GM21737 (cell line): ENCODE measurements around the gene USP28.
A peak's percentile ranks its signal among the peaks of the same experiment; 100 is the strongest.
"Not testable (repeated sequence)": the region's sequence is repeated elsewhere in the genome, so short reads cannot be mapped to it uniquely, and the experiment has no call there.

ENCODE experiments used
- ATAC-seq: cut with Tn5 transposase; IDR thresholded peaks from one replicate; pipeline ENCODE4 v1.9.1; 2021; ENCODE audit warnings: mild to moderate bottlenecking, moderate library complexity; ENCODE audit not compliant: unreplicated experiment

The USP28 gene

DNA sequence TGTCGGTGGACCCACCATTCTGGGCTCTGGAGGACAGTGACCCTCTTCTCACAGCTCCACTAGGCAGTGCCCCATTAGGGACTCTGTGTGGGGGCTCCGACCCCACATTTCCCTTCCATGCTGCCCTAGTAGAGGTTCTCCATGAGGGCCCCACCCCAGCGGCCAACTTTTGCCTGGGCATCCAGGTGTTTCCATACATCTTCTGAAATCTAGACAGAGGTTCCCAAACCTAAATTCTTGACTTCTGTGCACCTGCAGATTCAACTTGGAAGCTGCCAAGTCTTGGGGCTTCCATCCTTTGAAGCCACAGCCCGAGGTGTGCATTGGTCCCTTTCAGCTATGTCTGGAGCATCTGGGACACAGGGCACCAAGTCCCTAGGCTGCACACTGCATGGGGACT is 4.1 kb upstream of the USP28 start:
- ATAC-seq = not testable (repeated sequence)

DNA sequence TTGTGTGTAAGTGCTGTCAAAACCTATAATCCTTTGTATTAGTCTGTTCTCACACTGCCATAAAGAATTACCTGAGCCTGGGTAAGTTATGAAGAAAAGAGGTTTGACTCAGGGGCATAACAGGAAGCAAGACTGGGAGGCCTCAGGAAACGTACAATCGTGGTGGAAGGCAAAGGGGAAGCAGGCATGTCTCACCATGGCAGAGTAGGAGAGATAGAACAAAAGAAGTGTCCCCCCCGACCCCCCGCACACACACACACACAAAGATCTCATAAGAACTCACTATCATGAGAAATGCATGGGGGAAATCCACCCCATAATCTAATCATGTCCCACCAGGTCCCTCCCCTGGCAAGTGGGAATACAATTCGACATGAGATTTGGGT is 2.3 kb upstream of the USP28 start:
- ATAC-seq = no peak

GRCh38 chr11:113876798-113877669 is 1.7 kb upstream of the USP28 start:
- no peak for ATAC-seq

DNA sequence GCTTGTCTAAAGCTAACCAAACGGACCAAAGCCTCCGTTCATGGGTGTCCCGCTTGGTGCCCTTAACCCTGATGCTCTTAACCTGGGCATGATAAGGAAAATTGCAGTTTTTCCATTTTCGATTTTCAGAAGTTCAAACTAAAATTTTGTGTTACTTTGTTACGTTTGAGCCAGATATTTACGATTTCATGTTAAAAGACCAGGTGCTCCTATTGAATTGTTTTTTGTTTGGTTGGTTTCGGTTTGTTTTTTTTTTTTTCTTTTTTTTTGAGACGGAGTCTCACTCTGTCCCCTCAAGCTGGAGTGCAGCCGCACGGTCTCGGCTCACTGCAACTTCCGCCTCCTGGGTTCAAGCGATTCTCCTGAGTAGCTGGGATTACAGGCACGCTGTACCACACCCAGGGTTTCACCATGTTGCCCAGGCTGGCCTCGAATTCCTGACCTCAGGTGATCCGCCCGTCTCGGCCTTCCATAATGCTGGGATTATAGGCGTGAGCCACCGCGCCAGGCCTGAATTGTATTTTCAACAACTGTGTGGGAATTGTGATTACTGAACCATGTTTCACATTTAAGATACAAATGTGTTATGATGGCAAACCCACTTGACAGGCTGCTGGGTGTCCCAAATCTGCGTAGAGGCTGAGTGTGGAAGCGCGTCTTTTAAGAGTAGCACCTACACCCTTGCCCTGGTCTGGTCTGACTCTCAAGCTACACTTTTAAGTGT is 864 bp upstream of the USP28 start:
- no peak for ATAC-seq

- peak; percentile 34 for ATAC-seq
Measured at GRCh38 chr11:113874581-113875233, 665 bp downstream of the USP28 start.

DNA sequence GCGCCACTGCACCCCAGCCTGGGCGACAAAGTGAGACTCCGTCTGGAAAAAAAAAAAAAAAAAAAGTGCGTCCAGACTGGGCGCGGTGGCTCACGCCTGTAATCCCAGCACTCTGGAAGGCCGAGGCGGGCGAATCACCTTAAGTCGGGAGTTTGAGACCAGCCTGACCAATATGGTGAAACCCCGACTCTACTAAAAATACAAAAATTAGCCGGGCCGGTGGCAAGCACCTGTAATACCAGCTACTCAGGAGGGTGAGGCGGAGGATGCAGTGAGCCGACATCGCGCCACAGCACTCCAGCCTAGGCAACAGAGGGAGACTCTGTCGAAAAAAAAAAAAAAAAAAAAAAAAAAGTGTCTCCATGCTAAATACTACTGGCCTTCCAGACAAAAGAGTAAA is 1.3 kb downstream of the USP28 start:
- no peak for ATAC-seq

- ATAC-seq = no peak
Measured at GRCh38 chr11:113873236-113873626, 2.1 kb downstream of the USP28 start.

GRCh38 chr11:113871336-113871735 is 4.0 kb downstream of the USP28 start:
- no peak for ATAC-seq

- no peak for ATAC-seq
Measured at GRCh38 chr11:113867843-113868503, 7.4 kb downstream of the USP28 start.

DNA sequence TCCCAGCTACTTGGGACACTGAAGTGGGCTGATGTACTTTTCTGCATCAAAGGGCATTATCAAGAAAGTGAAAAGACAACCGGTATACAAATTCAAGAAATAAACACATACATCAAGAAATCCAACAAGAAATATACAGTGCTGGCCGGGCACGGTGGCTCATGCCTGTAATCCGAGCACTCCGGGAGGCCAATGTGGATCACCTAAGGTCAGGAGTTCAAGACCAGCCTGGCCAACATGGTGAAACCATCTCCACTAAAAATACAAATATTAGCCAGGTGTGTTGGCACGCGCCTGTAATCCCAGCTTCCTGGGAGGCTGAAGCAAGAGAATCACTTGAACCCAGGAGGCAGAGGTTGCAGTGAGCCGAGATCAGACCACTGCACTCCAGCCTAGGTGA is 9.5 kb downstream of the USP28 start:
- no peak for ATAC-seq

- no peak for ATAC-seq
Measured at GRCh38 chr11:113864410-113864809, 11.0 kb downstream of the USP28 start.

DNA sequence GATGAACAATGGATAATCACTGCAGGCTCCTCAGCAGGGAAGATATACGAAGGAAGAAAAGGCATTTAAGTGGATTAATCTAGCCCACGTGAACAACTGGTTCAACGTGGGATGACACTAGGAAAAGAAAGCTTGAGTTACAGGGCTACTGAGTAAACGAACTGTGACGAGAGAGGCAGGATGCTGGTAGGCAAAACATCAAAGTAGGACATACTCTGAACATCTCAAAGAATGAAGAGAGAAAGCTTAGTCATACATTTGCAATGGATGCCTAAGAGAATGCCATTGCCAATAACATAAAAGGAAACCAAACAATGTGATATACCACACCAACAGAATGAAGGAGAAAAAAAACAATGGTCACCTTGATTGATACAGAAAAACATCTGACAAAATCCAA is 12.9 kb downstream of the USP28 start:
- no peak for ATAC-seq

DNA sequence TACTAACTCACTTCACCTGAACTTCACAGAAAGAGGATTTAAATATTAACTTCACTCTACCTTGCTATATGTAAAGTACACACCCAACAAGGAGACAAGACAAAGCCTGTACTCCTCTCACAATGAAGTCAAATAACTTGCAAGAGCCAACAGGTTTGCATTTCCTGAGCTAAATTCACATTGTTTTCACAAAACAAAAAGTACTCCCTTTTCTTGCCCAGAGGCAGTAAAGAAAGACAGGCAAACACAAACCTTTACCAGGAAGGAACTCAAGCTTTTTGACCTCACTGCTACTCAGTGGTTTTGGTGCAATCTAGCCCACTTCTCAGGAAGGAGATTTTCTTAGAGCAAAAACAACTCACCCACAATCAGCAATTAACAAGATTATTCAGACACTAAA is 15.7 kb downstream of the USP28 start:
- ATAC-seq = no peak

GRCh38 chr11:113856966-113857759 is 18.2 kb downstream of the USP28 start:
- ATAC-seq = no peak

GRCh38 chr11:113855803-113856202 is 19.6 kb downstream of the USP28 start:
- no peak for ATAC-seq

DNA sequence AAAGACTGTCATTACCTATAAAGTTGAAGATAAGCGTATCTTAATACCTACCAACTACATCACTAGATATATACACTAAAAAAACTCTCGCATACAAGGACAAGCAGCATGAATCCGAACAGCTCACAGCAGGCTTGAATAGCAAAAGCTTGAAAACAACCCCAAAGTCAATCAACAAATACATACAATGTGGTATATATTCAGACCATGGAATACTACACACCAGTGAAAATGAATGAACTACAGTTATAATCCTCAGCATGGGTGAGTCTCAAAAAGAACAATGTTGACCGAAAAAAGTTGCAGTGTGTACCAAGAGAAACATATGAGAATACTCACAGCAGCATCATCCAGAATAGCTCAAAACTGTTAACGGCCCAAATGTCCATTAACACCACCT is 25.2 kb downstream of the USP28 start:
- no peak for ATAC-seq

GRCh38 chr11:113849713-113850112 is 25.7 kb downstream of the USP28 start:
- ATAC-seq = no peak

DNA sequence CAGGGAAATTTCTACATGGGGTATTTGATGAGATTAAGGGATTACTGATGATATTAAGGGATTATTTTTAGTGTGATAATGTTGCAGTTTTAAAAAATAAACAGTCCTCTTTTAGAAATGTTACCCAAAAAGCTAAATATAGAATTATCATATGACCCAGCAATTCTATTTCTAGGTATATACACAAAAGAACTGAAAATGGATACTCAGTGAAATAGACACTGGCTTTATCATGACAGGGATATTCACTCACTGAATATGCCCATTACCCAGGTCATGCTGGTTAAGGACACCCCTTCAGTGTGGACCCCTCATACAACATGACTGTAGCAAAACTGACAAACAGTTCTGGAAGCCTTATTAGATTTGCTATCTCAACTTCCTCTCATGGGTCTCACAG is 27.8 kb downstream of the USP28 start:
- ATAC-seq = no peak

DNA sequence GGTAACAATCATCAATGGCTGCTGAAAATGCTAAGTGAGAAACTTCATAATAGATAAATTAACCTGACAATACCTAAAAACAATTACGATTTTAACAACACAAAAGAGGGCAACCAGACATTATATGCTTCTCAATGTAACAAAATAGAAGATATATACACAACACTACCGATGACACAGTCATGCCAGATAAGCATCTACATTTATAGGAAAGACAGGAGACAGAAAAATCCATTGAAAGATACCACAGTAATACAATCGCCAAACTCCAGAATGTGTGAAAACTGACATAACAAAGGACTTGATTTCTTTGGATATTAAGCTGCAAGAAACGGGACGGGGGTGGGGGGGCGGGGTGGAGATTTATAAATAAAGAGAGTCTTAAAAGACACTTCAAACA is 28.3 kb downstream of the USP28 start:
- no peak for ATAC-seq

DNA sequence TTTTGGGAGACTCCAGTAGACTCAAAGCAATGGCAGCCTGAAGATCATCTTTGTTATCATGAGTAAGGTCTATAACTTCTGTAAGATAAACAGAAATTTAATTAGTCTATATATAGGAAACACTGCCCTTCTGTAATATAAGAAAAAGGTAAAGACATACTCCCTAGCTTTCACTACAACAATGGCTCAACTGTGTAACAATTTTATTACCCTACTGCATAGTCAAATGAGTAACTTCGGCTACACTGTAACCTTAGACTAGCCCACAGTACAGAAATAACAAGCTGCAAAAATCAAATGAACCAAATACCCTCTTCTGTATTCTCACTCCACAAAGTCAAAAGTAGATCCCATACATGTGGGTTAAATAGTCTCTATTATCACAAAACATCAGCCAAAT is 33.7 kb downstream of the USP28 start:
- no peak for ATAC-seq
